GM12878 (cell line): ENCODE measurements around the gene C9orf50.

ENCODE experiments used
- CHD1 ChIP-seq: IDR thresholded peaks from 2 replicates; pipeline ENCODE4 v1.6.1; 2012; ENCODE audit warnings: low read depth, low read length, improper control_type of control experiment
- DPF2 ChIP-seq: fragments of 450-650 bp; IDR thresholded peaks from 2 replicates; pipeline ENCODE4 v1.6.1; 2017; ENCODE audit warnings: mild to moderate bottlenecking
- EED ChIP-seq: sonication (generic); IDR thresholded peaks from 2 replicates; pipeline ENCODE4 v1.6.1; 2016; ENCODE audit warnings: antibody characterized with exemption, low read depth
- ETV6 ChIP-seq, 2 experiments: fragments of 450-650 bp in 1 of 2; IDR thresholded peaks in 1 of 2; conservative IDR thresholded peaks in 1 of 2; 2 replicates each; pipeline ENCODE4 v1.6.1; 2014; ENCODE audit warnings: antibody characterized with exemption in 1 of 2, borderline replicate concordance in 1 of 2, low read depth in 1 of 2, mild to moderate bottlenecking in 1 of 2, moderate library complexity in 1 of 2
- NR2C1 ChIP-seq: fragments of 450-650 bp; IDR thresholded peaks from 2 replicates; pipeline ENCODE4 v1.6.1; 2017; ENCODE audit warnings: antibody characterized with exemption, mild to moderate bottlenecking, moderate library complexity
- RFX5 ChIP-seq: IDR thresholded peaks from 2 replicates; pipeline ENCODE4 v1.6.1; 2011; ENCODE audit warnings: low read depth, low read length, improper control_type of control experiment
- STAT3 ChIP-seq: IDR thresholded peaks from 2 replicates; pipeline ENCODE4 v1.6.1; 2011; ENCODE audit warnings: low read depth, low read length, improper control_type of control experiment
- ZNF274 ChIP-seq: IDR thresholded peaks from one replicate; pipeline ENCODE4 v1.8.0; 2011; ENCODE audit not compliant: insufficient read length, insufficient read depth
- ZNF622 ChIP-seq: fragments of 450-650 bp; IDR thresholded peaks from 2 replicates; pipeline ENCODE4 v1.6.1; 2017; ENCODE audit warnings: mild to moderate bottlenecking, inconsistent platforms
- TF ChIP-seq, protein P1 (sequence below): IDR thresholded peaks from 2 replicates; pipeline ENCODE4 v1.6.1; 2011; ENCODE audit warnings: low read depth, mild to moderate bottlenecking, low read length, moderate library complexity, borderline replicate concordance; ENCODE audit errors: extremely low read depth
- TF ChIP-seq, protein P2 (sequence below), 3 experiments: IDR thresholded peaks in 2 of 3; conservative IDR thresholded peaks in 1 of 3; 2 replicates each; pipeline ENCODE4 v1.5.1; 2011; ENCODE audit warnings: low read depth in 3 of 3, low read length in 3 of 3, mild to moderate bottlenecking in 3 of 3, control low read depth in 2 of 3, moderate library complexity in 2 of 3, inconsistent platforms in 1 of 3, mixed read lengths in 1 of 3; ENCODE audit not compliant: control insufficient read depth in 2 of 3, insufficient read depth in 1 of 3; ENCODE audit errors: extremely low read depth in 1 of 3
- TF ChIP-seq, protein P3 (sequence below): fragments of 450-650 bp; IDR thresholded peaks from 2 replicates; pipeline ENCODE4 v1.6.1; 2017; ENCODE audit warnings: mild to moderate bottlenecking

DNA sequence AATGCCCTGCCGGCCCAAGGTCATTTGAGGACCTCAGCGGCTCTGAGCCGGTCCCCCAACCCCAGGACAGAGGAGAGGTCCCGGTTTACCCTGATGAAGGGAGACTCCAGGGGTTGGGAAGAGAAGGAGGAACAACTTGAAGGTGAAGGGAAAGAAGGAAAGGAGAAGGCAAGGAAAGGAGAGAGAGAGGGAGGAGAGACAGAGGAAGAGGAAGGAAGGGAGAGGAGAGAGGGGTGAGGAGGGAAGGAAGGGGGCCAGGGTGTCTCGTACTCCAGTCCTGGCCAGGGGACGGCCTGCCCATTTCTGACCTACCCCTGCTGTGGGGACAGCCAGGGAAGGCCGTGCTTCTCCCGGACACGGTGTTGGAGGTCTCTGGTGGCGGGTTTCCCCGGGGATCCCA lies 46.5 kb upstream of the C9orf50 start:
- no peak for TF ChIP-seq EED
- no peak for TF ChIP-seq ETV6 (conservative IDR thresholded peaks at IDR 0.05 in 1 of 2, IDR thresholded peaks at IDR 0.05 in 1 of 2; ENCODE audit: borderline replicate concordance in 1 of 2, low read depth in 1 of 2)
- TF ChIP-seq, protein P1, sequence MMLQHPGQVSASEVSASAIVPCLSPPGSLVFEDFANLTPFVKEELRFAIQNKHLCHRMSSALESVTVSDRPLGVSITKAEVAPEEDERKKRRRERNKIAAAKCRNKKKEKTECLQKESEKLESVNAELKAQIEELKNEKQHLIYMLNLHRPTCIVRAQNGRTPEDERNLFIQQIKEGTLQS: no peak
- TF ChIP-seq STAT3: no peak
- no peak for TF ChIP-seq ZNF622
- TF ChIP-seq, protein P2, sequence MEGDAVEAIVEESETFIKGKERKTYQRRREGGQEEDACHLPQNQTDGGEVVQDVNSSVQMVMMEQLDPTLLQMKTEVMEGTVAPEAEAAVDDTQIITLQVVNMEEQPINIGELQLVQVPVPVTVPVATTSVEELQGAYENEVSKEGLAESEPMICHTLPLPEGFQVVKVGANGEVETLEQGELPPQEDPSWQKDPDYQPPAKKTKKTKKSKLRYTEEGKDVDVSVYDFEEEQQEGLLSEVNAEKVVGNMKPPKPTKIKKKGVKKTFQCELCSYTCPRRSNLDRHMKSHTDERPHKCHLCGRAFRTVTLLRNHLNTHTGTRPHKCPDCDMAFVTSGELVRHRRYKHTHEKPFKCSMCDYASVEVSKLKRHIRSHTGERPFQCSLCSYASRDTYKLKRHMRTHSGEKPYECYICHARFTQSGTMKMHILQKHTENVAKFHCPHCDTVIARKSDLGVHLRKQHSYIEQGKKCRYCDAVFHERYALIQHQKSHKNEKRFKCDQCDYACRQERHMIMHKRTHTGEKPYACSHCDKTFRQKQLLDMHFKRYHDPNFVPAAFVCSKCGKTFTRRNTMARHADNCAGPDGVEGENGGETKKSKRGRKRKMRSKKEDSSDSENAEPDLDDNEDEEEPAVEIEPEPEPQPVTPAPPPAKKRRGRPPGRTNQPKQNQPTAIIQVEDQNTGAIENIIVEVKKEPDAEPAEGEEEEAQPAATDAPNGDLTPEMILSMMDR (IDR thresholded peaks at IDR 0.05 in 2 of 3, conservative IDR thresholded peaks at IDR 0.05 in 1 of 3; ENCODE audit: control insufficient read depth in 2 of 3, extremely low read depth in 1 of 3, insufficient read depth in 1 of 3, low read depth in 3 of 3, low read length in 3 of 3): no peak
- no peak for TF ChIP-seq NR2C1
- no peak for TF ChIP-seq ZNF274
- TF ChIP-seq CHD1: no peak
- no peak for TF ChIP-seq DPF2
- TF ChIP-seq, protein P3, sequence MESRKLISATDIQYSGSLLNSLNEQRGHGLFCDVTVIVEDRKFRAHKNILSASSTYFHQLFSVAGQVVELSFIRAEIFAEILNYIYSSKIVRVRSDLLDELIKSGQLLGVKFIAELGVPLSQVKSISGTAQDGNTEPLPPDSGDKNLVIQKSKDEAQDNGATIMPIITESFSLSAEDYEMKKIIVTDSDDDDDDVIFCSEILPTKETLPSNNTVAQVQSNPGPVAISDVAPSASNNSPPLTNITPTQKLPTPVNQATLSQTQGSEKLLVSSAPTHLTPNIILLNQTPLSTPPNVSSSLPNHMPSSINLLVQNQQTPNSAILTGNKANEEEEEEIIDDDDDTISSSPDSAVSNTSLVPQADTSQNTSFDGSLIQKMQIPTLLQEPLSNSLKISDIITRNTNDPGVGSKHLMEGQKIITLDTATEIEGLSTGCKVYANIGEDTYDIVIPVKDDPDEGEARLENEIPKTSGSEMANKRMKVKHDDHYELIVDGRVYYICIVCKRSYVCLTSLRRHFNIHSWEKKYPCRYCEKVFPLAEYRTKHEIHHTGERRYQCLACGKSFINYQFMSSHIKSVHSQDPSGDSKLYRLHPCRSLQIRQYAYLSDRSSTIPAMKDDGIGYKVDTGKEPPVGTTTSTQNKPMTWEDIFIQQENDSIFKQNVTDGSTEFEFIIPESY: no peak
- no peak for TF ChIP-seq RFX5
